HFF-Myc (cell line): ENCODE measurements around the gene URB1.
A peak's percentile ranks its signal among the peaks of the same experiment; 100 is the strongest.

Experiments
- DNase-seq: peaks from one replicate; pipeline ENCODE4 v3.0.0-alpha.2; 2011; ENCODE audit warnings: low read depth; ENCODE audit errors: extremely low read depth
- H3K4me3 ChIP-seq: replicated peaks from 2 replicates; pipeline ENCODE4 v1.5.1; 2011; ENCODE audit warnings: low read depth, mild to moderate bottlenecking, control low read depth, low read length
- CTCF ChIP-seq: IDR thresholded peaks from 2 replicates; pipeline ENCODE4 v1.5.1; 2012; ENCODE audit warnings: mild to moderate bottlenecking, low read depth, low read length, control low read depth; ENCODE audit errors: missing control alignments

Gene URB1

GRCh38 chr21:32308696-32309095, 84.1 kb downstream of the URB1 start:
- no peak for DNase-seq
- TF ChIP-seq CTCF, result no peak
- no peak overlapping the region for H3K4me3 ChIP-seq

- TF ChIP-seq CTCF, result no peak
- no peak overlapping the region for H3K4me3 ChIP-seq
- no peak for DNase-seq
Observed at GRCh38 chr21:32307706-32308105, 85.1 kb downstream of the URB1 start.

GRCh38 chr21:32306021-32306780, 86.6 kb downstream of the URB1 start:
- peak; percentile 40 for TF ChIP-seq CTCF

GRCh38 chr21:32304998-32305397, 87.8 kb downstream of the URB1 start:
- H3K4me3 ChIP-seq, result no peak overlapping the region
- TF ChIP-seq CTCF, result no peak
- no peak for DNase-seq

More at GRCh38 chr21:32306021-32306780, 86.6 kb downstream of the URB1 start:
- H3K4me3 ChIP-seq, result no peak overlapping the region
- DNase-seq, result no peak

- no peak for TF ChIP-seq CTCF
- DNase-seq, result no peak
- no peak overlapping the region for H3K4me3 ChIP-seq
Observed at GRCh38 chr21:32303385-32303784, 89.4 kb downstream of the URB1 start.

GRCh38 chr21:32302560-32302959, 90.3 kb downstream of the URB1 start:
- no peak overlapping the region for H3K4me3 ChIP-seq
- TF ChIP-seq CTCF, result no peak
- DNase-seq, result no peak

GRCh38 chr21:32301596-32301995, 91.2 kb downstream of the URB1 start:
- TF ChIP-seq CTCF, result no peak
- H3K4me3 ChIP-seq, result no peak overlapping the region
- no peak for DNase-seq
